ENCODE results near the gene SLC37A1.
"Not testable (repeated sequence)": the region's sequence is repeated elsewhere in the genome, so short reads cannot be mapped to it uniquely, and the experiment has no call there.

DNA sequence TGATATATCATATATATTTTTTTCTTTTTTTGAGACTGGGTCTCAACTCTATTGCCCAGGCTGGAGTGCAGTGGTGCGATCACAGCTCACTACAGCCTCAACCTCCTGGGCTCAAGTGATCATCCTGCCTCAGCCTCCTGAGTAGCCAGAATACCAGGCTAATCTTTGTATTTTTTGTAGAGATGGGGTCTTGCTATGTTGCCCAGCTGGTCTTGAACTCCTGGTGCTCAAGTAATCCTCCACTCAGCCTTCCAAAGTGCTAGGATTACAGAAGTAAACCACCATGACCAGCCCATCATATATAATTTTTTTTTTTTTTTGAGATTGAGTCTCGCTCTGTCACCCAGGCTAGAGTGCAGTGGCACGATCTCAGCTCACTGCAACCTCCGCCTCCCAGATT is 43.9 kb upstream of the SLC37A1 start:
- TF ChIP-seq, protein P1, sequence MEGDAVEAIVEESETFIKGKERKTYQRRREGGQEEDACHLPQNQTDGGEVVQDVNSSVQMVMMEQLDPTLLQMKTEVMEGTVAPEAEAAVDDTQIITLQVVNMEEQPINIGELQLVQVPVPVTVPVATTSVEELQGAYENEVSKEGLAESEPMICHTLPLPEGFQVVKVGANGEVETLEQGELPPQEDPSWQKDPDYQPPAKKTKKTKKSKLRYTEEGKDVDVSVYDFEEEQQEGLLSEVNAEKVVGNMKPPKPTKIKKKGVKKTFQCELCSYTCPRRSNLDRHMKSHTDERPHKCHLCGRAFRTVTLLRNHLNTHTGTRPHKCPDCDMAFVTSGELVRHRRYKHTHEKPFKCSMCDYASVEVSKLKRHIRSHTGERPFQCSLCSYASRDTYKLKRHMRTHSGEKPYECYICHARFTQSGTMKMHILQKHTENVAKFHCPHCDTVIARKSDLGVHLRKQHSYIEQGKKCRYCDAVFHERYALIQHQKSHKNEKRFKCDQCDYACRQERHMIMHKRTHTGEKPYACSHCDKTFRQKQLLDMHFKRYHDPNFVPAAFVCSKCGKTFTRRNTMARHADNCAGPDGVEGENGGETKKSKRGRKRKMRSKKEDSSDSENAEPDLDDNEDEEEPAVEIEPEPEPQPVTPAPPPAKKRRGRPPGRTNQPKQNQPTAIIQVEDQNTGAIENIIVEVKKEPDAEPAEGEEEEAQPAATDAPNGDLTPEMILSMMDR (IDR thresholded peaks at IDR 0.05; ENCODE audit: low read depth, low read length, missing input control) = not testable (repeated sequence)
- TF ChIP-seq RXRA, YY1, FOXA1, JUND (IDR thresholded peaks at IDR 0.05): not testable (repeated sequence)

Data from liver (tissue), 3 donors.